ENCODE measurements around the gene COL18A1.

- no peak for TF ChIP-seq CTCF (IDR thresholded peaks at IDR 0.05)
- no peak for TF ChIP-seq EP300 (IDR thresholded peaks at IDR 0.05)
- TF ChIP-seq POLR2A (IDR thresholded peaks at IDR 0.05): no peak
These were observed 82.3 kb downstream of the COL18A1 start for GRCh38 chr21:45487161-45487806.
